ENCODE results near the gene MIOX.
"Not testable (repeated sequence)": the region's sequence is repeated elsewhere in the genome, so short reads cannot be mapped to it uniquely, and the experiment has no call there.

MIOX gene

DNA sequence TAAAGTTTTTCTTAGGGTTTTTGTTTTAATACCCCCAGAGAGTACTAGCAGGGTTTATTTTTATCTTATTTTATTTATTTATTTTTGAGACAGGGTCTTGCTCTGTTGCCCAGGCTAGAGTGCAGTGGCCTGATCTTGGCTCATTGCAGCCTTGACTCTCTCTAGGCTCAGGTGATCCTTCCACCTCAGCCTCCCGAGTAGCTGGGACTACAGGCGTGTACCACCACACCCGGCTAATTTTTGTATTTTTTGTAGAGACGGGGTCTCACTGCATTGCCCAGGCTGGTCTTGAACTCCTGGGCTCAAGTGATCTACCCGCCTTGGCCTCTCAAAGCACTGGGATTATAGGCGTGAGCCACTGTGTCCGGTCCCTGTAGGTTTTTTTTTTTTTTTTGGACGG is 33.5 kb downstream of the MIOX start:
- DNase-seq, result not testable (repeated sequence)

GRCh38 chr22:50520826-50521453 is 34.3 kb downstream of the MIOX start:
- DNase-seq, result no peak

DNA sequence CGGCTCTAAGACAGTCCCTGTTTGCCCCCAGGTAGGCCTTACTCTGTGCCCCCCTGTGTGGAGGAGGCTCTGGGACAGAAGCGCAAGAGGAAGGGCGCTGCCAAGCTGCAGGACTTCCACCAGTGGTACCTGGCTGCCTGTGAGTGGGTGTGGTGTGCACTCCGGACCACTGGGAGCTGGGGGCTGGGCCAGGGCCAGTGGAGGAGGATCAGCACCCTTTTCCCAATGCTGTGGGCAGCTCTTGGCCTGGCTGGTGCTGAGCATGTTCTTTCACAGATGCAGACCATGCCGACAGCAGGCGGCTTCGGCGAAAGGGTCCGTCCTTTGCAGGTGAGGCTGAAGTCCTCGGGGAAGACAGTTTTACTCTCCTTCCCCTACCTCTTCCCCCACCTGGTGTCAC is 35.1 kb downstream of the MIOX start:
- DNase-seq, result no peak

DNA sequence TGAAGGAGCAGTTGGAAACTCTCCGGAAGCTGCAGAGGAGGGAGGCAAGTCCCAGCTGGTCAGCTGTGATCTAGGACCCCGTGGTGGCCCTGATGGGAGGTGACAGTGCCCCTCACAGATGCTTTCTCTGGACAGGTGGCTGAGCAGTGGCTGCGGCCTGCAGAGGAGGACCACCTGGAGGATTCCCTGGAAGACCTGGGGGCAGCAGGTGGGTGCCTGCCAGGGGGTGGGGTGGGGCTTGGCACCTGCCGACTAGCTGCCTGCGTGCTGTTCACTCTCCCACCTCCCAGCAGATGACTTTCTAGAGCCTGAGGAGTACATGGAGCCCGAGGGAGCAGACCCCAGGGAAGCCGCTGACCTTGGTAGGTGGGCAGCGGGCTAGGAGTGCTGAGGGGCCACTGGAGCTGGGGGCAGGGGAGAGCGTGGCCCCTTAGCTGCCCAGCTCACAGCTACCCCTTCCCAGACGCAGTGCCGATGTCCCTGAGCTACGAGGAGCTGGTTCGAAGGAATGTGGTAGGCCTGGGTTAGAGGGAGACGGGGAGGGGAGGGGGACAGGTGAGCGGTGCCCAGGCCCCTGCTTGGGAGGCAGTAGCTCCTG is 35.6 kb downstream of the MIOX start:
- no peak for DNase-seq

GRCh38 chr22:50522806-50523438 is 36.3 kb downstream of the MIOX start:
- DNase-seq, result no peak

GRCh38 chr22:50523458-50523805 is 36.8 kb downstream of the MIOX start:
- DNase-seq, result no peak

DNA sequence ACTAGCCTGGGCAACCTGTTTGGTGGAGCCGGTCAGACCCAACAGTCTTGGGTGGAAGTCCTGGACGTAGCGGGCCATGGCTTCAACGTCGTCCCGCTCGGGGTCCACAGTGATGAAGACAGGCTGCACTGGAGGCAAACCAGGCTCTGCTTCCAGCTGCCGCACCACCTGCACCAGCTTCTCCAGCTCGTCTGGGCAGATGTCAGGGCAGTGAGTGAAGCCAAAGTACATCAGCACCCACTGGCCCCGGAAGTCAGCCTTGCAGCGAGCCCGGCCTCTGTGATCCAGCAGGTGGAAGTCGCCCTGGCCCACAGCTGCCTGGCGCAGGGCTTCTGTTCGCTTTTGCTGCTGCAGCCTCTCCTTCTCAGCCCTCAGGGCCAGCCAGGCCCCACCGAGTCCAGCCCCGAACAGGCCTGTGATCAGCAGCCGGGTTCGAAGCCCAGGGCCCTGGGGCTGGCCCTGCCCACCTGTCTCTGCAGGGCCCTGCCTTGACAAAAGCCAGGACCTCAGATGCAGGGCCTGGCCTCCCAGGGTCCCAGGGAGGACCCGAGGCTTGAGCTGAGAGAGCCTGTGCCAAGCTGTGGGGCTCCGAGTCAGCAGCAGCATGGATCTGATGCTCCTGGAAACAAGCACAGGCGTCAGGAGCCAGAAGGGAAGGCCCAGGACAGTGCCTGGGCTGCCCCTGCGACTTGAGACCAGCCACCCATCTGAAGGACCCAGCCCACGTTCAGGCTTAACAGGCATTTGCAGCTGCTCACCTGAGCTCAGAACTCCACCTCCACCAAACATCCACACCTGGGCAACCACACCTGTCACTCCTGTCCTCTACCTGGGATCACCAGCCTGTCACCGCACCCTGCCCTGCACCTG is 37.4 kb downstream of the MIOX start:
- DNase-seq, result peak; percentile 47

- DNase-seq, result no peak
Measured at GRCh38 chr22:50524676-50525103, 38.0 kb downstream of the MIOX start.

DNA sequence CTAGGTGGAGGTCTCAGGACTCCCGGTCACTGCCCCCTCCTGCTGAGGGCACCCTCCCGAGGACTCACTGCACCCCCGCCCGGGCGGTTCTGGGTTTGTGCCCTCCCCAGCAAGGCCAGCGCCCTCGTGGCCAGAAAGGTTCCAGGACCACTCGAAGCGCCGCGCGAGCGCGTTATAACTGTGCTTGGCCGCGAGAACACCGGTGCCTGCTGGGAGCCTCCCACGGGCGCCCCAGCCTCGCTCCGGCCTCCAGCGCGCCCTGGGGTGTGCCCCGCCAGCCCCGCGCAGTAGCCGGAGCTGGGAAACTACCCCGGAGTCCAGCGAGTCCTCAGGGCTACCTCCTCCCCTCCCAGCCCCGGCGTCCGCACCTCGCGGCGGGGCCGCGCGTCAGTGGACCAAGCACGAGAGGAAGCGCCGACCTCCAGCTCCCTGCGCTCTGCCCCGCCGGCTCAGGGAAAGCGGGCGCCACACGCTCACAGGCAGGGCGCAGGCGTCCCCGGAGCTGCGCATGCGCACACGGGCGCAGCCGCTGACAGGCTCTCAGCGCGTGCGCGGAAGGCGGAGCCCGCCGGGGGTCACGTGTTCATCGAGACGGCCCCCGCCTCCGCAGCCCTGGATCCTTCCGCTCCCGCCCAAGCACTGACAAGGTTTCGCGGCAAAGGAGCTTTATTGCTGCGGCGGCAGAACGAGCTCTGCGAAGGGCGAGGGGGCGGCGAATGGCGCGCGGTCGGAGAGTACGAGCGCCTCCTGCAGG is 38.6 kb downstream of the MIOX start, which contains the start of gene SCO2:
SCO2 (minus strand) TSS at position 495 of the 754 bp plus-strand sequence. CDS start 1,187 bp downstream, outside the sequence.
- peak; percentile 93 for DNase-seq

GRCh38 chr22:50525858-50526107 is 39.1 kb downstream of the MIOX start:
- no peak for DNase-seq

- DNase-seq, result peak; percentile 75
Measured at GRCh38 chr22:50526108-50526833, 39.6 kb downstream of the MIOX start.

DNA sequence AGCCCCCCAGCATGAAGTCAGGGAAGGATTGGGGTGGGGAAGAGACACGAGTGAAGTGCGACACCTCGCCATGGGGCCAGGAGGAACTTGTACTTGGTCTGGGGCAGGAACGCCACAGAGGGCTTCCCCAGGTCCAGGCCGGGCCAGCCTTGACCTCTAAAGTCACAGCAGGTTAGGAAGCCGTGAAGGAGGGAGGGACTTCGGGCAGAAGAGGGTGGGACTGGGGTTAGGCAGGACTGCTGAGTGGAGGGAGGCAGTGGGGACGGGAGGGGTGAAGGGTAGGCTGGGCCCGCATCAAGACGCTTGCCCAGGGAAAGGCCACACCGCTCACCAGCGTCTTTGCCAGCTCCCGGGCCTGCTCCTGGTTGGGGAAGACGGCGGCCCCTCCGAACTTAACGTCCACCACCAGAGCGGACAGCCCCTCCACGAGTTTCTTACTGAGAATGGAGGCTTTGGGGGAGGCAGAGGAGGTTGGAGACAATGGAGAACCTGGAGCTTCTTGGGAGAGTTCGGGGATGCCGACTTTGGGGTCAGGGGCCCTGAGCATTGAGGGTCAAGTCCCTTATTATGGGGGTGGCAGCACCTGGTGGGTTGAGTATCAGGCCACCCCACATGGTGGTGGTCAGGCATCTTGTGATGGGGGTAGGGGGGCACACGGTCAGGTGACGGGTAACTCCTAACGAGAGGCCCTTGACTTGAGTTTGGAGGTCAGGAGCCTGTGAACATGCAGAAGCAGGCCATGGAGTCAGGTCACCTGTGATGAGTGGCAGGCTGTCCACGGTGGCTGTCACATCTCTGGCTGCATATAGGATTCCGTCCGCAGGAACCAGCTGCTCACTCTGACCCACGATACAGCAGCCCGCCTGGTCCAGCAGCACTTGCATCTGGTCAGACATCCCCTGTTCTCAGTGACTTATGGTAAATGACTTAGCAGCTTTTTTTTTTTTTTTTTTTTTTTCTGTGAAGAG is 40.5 kb downstream of the MIOX start:
- peak; percentile 67 for DNase-seq

DNA sequence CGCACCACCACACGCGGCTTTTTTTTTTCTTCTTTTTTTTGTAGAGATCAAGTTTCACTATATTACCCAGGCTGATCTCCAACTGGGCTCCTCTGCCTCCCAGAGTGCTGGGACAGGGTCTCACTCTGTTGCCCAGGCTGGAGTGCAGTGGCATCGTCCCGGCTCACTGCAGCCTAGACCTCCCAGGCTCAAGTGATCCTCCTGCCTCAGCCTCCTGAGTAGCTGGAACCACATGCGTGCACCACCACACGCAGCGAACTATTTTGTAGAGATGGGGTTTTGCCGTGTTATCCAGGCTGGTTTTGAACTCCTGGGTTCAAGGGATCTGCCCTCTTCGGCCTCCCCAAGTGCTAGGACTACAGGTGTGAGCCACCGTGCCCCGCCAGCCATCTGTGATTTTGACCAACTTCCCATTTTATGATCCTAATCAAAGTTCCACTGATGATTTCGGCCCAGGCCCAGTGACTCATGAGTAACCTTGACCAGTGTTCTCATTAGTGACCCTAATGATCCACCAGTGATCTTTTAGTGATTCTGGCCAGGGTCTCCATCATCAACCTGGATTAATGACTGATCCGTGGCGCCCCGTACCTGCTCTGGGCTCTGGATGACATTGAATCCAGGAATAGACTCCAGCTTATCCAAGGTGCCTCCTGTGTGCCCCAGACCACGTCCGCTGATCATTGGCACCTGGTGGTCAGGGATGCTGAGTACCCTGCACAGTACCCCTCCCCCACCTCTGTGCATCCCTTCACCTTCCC is 41.4 kb downstream of the MIOX start:
- DNase-seq, result no peak

DNA sequence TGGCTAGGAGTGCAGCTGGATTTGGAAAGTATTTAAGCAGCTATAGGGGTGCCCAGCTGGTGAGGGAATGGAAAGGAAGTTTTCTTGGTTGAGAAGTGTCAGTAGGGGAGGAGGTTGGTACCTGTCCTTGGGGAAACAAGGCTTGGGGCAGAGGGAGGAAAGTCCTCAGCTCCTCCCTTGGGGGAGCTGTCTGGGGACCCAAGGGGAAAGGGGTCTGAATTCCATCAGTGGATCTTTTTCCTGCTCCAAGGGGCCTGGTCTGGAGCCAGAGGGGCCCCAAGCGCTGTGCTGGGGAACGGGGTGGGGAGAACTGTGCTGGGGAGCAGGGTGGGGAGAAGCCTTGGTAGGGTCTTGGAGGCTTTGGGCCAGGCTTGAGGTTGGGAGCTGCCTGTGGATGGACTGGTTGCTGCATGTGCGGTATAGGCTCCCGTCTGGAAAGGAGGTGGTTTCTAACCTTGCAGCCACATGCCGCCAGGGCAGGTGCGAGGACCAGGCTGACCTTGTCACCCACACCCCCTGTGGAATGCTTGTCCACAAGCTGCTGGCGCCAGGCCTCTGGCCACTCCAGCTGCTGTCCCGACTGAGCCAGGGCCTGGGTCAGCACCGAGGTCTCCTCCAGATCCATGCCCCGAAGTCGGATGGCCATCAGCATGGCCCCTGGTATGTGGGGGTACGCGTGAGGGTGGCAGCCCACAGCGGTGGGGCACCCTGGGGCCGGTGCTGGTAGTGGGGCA is 42.2 kb downstream of the MIOX start:
- no peak for DNase-seq

DNA sequence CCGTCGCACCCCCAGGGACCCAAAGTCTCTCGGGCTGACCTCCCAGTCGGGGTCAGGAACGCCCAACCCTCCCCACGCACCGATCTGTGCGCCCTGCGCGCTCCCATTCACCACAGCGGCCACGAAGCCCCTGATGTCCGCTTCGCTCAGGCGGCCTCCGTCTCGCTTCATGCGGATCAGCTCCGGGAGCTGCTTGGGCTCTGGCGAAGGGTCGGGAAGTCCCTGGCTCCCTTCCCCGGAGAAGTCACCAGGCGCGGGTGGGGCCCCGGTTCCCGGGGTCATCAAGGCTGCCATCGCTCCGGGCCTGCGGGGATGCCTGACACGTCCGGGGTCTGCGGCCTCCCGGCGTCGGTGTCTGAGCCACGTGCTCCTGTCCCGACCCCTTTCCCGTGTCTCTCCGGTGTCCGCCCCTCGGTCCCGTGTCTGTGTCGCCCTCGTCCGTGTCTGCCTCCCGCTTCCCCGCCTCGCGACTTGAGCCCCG is 42.8 kb downstream of the MIOX start:
- DNase-seq, result no peak

DNA sequence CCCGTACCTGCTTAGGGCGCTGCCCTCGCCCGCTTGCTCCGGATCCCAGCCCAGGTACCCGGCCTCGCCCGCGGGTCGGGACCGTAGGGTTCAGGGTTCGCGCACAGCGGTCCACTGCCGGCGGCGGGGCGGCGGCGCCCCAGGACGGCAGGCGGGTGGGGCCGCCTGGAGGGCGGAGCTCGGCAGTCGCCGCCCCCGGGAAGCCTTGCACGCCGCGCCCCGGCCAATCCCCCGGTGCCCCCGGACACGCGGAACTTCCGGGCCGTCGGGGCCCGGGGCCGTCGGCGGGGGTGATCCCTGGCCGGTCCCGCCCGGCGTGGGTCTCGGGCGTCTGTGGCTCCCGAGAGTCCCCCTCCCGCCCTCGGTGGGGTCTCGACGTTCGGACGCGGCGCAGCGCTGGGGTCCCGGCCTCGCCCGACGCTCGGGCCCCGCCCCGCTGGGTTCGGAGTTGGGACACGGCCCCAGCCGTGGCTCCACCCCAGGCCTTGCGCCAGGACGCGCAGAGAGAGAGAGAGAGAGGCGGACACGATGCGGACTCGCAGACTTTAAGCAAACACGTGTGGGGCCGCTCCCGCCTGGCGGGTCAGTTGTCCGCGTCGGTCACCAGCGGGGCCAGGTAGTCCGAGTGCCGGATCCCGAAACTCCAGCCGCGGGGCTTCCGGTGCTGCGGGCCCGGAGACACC is 43.4 kb downstream of the MIOX start, which contains the start of gene TYMP:
TYMP (minus strand) TSS at position 116 of the 683 bp plus-strand sequence. CDS start 303 bp downstream, outside the sequence.
- DNase-seq, result peak; percentile 25

GRCh38 chr22:50530580-50530876 is 43.9 kb downstream of the MIOX start:
- DNase-seq, result no peak

- DNase-seq, result peak; percentile 42
Measured at GRCh38 chr22:50530877-50531545, 44.4 kb downstream of the MIOX start.

Data from NCI-H146 (cell line).